HG03025 (cell line): ENCODE data around the gene SSUH2.

ENCODE experiments used
- ATAC-seq: cut with Tn5 transposase; IDR thresholded peaks from one replicate; pipeline ENCODE4 v1.9.1; 2021; ENCODE audit warnings: mild to moderate bottlenecking, moderate library complexity; ENCODE audit not compliant: unreplicated experiment, low FRiP score

The SSUH2 gene

DNA sequence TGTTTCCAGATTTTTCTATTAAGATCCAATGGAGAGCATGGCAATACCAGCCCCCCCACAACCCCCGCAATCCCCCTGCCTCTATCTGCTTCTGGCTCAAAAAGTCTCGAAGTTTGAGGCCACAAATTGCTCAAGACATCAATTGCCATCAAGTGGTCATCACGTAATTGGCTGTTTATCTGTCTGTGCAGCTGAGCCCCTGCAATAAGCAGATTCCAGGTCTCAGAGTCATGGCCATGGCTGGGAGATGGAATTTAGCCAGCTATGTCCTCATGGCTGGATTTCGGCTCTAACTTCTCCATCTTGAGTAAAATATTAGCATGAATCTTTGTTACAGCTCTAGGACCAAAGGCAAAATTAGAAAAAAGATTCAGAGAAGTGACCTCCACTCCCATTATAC lies 22.7 kb downstream of the SSUH2 start:
- ATAC-seq = no peak

- no peak for ATAC-seq
Observed at GRCh38 chr3:8621141-8621540, 23.5 kb downstream of the SSUH2 start.

DNA sequence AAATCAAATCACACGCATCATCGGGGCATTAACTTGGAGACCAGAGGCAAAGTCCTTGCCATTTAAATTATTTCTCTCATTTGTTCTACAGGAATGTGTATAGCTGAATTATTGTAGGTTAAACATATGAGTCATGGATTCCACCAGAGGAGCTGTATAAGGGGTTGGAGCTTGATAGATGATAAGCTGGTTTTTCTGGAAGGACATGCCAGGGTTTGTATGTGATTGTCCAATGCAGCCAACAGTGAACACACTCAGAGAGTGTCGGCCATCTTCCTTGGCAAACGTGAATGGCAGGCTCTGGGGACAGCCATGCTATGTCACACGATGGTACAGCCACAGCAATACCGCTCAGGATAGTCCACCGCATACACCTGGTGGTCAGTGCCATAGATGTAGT lies 25.1 kb downstream of the SSUH2 start:
- ATAC-seq = no peak

DNA sequence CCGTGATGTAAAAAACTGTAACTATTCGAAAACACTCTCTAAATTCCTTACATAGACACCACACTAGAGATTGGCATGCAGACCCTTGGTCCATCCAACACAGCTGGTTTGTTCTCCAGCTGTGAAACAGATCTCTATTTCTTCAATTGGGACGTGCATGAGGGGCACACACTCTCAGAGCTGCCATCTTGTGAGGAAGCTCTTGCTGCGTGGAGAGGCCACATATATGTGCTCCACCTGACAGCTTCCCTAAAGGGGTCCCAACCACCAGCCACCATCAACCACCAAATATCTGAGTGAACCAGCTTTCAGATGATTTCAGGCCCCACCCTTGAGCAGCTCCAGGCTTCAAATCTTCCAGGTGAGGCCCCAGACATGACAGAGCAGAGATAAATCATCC lies 25.6 kb downstream of the SSUH2 start:
- ATAC-seq = no peak

- no peak for ATAC-seq
Observed at GRCh38 chr3:8617921-8618320, 26.7 kb downstream of the SSUH2 start.

- no peak for ATAC-seq
Observed at GRCh38 chr3:8610951-8611350, 33.6 kb downstream of the SSUH2 start.

DNA sequence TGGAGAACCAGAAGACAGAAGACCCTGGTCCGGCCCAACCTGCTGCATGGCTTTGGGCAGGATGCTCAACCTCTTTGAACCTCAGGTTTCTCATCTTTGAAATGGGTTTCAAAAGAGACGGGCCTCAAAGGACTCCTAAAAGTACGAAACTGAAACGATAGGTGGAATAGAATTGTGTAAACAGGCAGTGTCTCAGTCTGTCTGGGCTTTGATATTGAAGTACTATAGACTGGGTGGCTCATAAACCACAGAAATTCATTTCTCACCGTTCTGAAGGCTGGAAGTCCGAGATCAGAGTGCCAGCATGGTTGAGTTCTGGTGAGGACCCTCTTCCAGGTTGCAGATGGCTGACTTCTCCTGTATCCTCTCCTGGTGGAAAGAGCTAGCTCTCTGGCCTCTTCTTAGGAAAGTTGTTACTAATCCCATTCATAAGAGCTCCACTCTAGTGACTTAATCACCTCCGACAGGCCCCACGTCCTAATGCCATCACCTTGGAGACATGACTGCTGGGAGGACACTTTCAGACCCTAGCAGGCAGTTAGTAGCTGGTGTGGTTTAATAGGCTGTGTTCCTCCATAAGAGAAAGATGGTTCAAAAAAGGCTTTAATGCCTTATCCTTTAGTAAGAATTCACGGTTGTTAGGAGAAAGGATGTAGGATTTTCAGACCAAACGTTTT lies 35.7 kb downstream of the SSUH2 start:
- ATAC-seq = no peak

GRCh38 chr3:8608041-8608790 lies 36.4 kb downstream of the SSUH2 start:
- no peak for ATAC-seq

DNA sequence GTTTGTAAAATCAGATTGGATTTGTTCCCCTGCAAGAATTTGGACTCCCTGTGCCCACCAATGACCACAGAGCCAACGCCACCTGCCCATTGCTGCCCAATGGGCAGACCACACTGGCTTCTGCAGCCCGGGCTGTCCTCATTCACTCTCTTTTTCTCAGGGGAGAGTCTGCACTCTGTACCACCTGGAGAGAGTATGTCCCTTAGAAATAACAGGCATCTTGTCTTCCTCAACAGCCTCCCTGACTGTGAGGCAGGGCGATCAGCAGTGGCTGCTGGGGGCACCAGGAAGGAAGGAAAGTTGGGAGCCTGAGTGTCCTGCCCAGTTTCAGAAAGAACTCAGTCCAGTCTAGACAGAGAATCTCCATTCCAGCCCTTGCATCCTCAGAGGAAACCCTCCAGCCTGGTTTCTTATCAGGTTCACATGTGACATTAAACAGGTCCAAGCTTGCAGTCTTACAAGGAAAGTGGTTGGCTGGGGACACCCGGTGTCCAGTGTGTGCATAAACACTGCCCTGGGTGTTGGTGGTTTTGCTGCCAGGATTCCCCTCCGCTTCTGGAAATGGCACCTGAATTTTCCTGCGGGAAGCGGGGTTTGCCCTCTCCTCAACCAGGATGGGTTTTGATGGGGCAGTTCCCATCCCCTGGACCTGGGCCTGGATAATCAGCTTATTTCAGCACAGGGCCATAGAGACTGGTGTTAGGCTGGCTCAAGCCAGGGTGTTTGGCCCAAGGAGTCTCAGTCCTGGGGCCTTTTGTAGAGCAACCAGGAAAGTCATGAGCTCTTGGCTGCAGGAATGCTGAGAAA lies 37.2 kb downstream of the SSUH2 start:
- no peak for ATAC-seq

DNA sequence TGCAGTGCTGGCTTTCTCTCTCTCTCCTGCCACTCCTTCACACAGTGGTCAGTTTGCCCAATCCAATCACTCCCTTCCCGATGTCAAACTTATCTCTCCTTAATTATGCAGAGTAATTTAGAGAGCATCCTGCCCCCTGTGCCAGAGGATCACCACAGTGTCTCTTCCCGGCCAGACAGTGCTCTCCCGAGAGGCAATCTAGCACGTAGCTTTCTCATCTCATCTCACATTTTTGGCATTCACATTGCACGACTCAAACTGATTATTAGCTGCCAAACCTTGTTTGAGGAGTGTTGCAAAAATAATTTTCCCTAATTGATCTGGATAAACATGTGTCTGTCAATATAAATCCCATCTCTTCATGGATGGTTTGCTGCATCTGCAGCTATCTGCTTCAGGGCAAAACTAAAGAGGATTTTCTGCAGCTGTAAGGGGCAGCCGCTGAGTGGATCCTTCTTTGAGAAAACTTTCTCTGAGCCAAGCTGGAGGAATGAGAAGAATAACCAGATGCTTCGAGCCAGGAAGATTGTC lies 37.8 kb downstream of the SSUH2 start:
- ATAC-seq = no peak

GRCh38 chr3:8604988-8605387 lies 39.6 kb downstream of the SSUH2 start:
- ATAC-seq = no peak

DNA sequence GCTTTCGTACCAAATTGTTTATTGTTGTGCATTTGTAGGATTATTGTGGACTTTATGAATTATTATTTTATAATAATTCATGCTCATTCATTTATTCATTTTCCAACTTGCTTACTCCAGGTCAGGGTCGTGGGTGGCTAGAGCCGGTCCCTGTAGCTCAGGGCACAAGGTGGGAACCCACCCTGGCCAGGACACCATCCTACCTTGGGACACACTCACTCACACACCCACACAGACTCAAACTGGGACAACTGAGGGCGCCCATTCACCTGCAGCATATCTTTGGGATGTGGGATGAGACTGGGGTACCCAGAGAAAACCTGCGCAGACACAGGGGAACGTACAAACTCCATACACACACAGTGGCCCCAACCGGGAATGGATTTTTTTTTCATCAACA lies 40.6 kb downstream of the SSUH2 start:
- no peak for ATAC-seq

GRCh38 chr3:8603115-8603710 lies 41.4 kb downstream of the SSUH2 start:
- ATAC-seq = no peak

DNA sequence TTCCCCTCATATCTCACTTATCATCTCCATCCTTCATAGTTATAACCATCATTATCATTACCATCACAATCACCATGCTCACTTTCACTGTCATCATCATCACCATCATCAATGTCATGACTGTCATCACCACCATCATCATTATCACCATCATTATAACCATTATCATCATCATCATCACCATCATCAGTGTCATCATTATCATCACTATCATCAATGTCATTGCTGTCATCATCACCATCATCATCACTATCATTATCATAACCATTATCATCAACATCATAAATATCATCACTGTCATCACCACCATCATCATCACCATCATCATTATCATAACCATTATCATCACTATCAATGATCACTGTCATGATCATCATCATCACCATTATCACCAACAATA lies 44.1 kb downstream of the SSUH2 start:
- ATAC-seq = no peak

DNA sequence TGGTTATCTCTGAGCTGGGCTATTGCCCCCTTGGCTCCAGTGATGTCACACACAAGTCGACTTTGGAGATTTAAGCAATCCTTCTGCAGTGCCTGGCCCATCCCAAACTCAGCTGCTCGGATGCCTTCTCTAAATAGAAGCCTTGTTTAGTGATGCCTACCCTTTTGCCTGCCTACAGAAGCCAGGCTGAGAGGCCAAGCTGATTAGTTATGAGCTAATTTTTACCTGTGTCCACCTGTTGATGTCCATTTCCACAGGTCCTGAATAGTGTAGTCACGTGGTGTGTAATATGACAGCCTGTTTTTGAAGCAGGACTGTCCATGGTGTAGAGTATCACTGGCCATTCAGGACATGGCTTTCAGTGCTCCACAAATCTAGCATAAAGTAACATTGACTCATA lies 45.5 kb downstream of the SSUH2 start:
- no peak for ATAC-seq

- ATAC-seq = no peak
Observed at GRCh38 chr3:8597219-8597853, 47.3 kb downstream of the SSUH2 start.

GRCh38 chr3:8596321-8597218 lies 48.0 kb downstream of the SSUH2 start:
- no peak for ATAC-seq

- ATAC-seq = no peak
Observed at GRCh38 chr3:8595695-8596115, 48.9 kb downstream of the SSUH2 start.

DNA sequence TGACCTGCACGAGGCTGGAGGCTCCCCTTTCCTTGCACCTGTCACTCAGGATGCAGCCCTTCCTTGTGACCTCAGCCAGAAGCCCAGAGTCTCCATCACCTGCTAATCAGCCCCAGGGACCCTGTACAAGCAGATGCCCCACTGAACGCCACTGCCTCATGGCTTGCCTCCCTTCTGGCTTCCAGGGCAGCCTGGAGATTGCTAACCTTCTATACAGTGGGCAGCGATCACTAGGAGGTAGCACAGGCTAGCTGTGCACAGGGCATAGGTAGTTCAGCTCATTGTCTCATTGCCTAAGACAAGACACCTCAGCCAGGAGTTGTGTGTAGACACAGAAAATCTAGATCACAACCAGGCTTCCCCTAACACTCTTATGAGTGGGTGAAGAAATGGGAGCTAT lies 49.3 kb downstream of the SSUH2 start:
- ATAC-seq = no peak
